Vagina (tissue), 2 donors: ENCODE measurements around the gene PEPD.

Experiments
- CTCF ChIP-seq, 3 experiments: fragments of 450-650 bp in 2 of 3; fragments of 200-600 bp in 1 of 3; sonication (generic) in 1 of 3; IDR thresholded peaks; one replicate each; pipeline ENCODE4 v1.5.1; 2017 to 2019; ENCODE audit warnings: antibody characterized with exemption in 3 of 3, mild to moderate bottlenecking in 2 of 3, moderate library complexity in 2 of 3
- POLR2A ChIP-seq, 2 donors: fragments of 450-650 bp; IDR thresholded peaks; one replicate each; pipeline ENCODE4 v1.6.1; 2017; ENCODE audit warnings: antibody characterized with exemption in 2 of 2, mild to moderate bottlenecking in 2 of 2, moderate library complexity in 2 of 2
- POLR2AphosphoS5 ChIP-seq, 2 donors: sonication (generic); formaldehyde crosslinking; IDR thresholded peaks; one replicate each; pipeline ENCODE4 v1.9.0; 2017; ENCODE audit warnings: antibody characterized with exemption in 2 of 2, mild to moderate bottlenecking in 2 of 2, low read depth in 1 of 2; ENCODE audit not compliant: insufficient read depth in 1 of 2

GRCh38 chr19:33547676-33548075, 26.1 kb upstream of the PEPD start:
- TF ChIP-seq CTCF (IDR thresholded peaks at IDR 0.05) (no peak), POLR2A (IDR thresholded peaks at IDR 0.05) (no peak), POLR2AphosphoS5 (IDR thresholded peaks at IDR 0.05; ENCODE audit: insufficient read depth in 1 of 2, low read depth in 1 of 2) (no peak)
